Parathyroid adenoma (tissue), 2 donors: ENCODE measurements around the gene UPK3A.

Experiments used
- H2AFZ ChIP-seq: fragments of 300-600 bp; sonication (generic); one replicate; pipeline ENCODE4 v1.7.0; 2017; ENCODE audit warnings: antibody characterized with exemption, mild to moderate bottlenecking
- H3K27ac ChIP-seq: fragments of 300-600 bp; sonication (generic); one replicate; pipeline ENCODE4 v1.7.0; 2017
- H3K27me3 ChIP-seq: fragments of 300-600 bp; sonication (generic); one replicate; pipeline ENCODE4 v1.7.0; 2017; ENCODE audit warnings: low read length; ENCODE audit not compliant: control insufficient read depth, insufficient read depth
- H3K36me3 ChIP-seq: fragments of 300-600 bp; sonication (generic); one replicate; pipeline ENCODE4 v1.7.0; 2017; ENCODE audit warnings: low read length; ENCODE audit not compliant: control insufficient read depth, insufficient read depth
- H3K4me1 ChIP-seq: fragments of 300-600 bp; sonication (generic); one replicate; pipeline ENCODE4 v1.7.0; 2017; ENCODE audit warnings: control low read depth
- H3K4me2 ChIP-seq: fragments of 300-600 bp; sonication (generic); one replicate; pipeline ENCODE4 v1.7.0; 2017; ENCODE audit warnings: low read length
- H3K4me3 ChIP-seq: fragments of 300-600 bp; sonication (generic); one replicate; pipeline ENCODE4 v1.7.0; 2017; ENCODE audit warnings: low read depth, low read length
- H3K79me2 ChIP-seq: fragments of 300-600 bp; sonication (generic); one replicate; pipeline ENCODE4 v1.7.0; 2017; ENCODE audit warnings: control low read depth
- H3K9ac ChIP-seq: fragments of 300-600 bp; sonication (generic); one replicate; pipeline ENCODE4 v1.7.0; 2017; ENCODE audit warnings: mild to moderate bottlenecking
- H3K9me3 ChIP-seq: fragments of 300-600 bp; sonication (generic); one replicate; pipeline ENCODE4 v1.7.0; 2017; ENCODE audit warnings: low read length; ENCODE audit not compliant: control insufficient read depth
- CTCF ChIP-seq: fragments of 300-600 bp; sonication (generic); IDR thresholded peaks from one replicate; pipeline ENCODE4 v1.7.0; 2017; ENCODE audit warnings: antibody characterized with exemption, mild to moderate bottlenecking
- donor health status: primary hyperparathyroidism.

Gene UPK3A

GRCh38 chr22:45284705-45285262 is at the start of gene UPK3A:
TSS of gene UPK3A (plus strand) at chr22:45284949. CDS start at chr22:45285014, 65 bp downstream.
- Histone ChIP-seq H3K4me3 (peak within 1 kb of the TSS; percentile 44), H3K9me3 (no peaks in the 10 kb centered on the region), H3K36me3 (no peaks in the 10 kb centered on the region), H3K4me1 (no peaks in the 10 kb centered on the region), H2AFZ (peak within 1 kb of the TSS; percentile 68), H3K27me3 (no peaks in the 10 kb centered on the region), H3K79me2 (no peaks in the 10 kb centered on the region), H3K9ac (no peak within 1 kb of the TSS), H3K4me2 (peak within 1 kb of the TSS; percentile 80), H3K27ac (no peak within 1 kb of the TSS)
- TF ChIP-seq CTCF, result no peak

GRCh38 chr22:45235101-45235777 is 49.5 kb upstream of the UPK3A start:
- H3K9me3 ChIP-seq, result no peaks in the 10 kb centered on the region
- H3K4me3 ChIP-seq, result no peak overlapping the region
- H3K4me1 ChIP-seq, result peaks cover 17% of the 10 kb centered on the region
- H3K27ac ChIP-seq, result no peak overlapping the region
- H3K79me2 ChIP-seq, result peaks cover 20% of the 10 kb centered on the region
- H3K9ac ChIP-seq, result no peak overlapping the region
- H3K36me3 ChIP-seq, result no peaks in the 10 kb centered on the region
- no peaks in the 10 kb centered on the region for H3K27me3 ChIP-seq
- no peak overlapping the region for H3K4me2 ChIP-seq
- H2AFZ ChIP-seq, result no peak overlapping the region
- no peak for TF ChIP-seq CTCF

- H2AFZ ChIP-seq, result no peak overlapping the region
- H3K9me3 ChIP-seq, result no peaks in the 10 kb centered on the region
- peaks cover 17% of the 10 kb centered on the region for H3K4me1 ChIP-seq
- H3K4me3 ChIP-seq, result no peak overlapping the region
- TF ChIP-seq CTCF, result no peak
- H3K27ac ChIP-seq, result no peak overlapping the region
- H3K9ac ChIP-seq, result no peak overlapping the region
- no peaks in the 10 kb centered on the region for H3K36me3 ChIP-seq
- H3K4me2 ChIP-seq, result no peak overlapping the region
- peaks cover 20% of the 10 kb centered on the region for H3K79me2 ChIP-seq
- no peaks in the 10 kb centered on the region for H3K27me3 ChIP-seq
Measured at GRCh38 chr22:45235851-45236342, 48.9 kb upstream of the UPK3A start.

GRCh38 chr22:45237065-45237990 is 47.4 kb upstream of the UPK3A start:
- Histone ChIP-seq H3K4me3 (no peak overlapping the region), H3K9me3 (no peaks in the 10 kb centered on the region), H3K4me1 (peaks cover 17% of the 10 kb centered on the region), H3K27me3 (no peaks in the 10 kb centered on the region), H3K27ac (no peak overlapping the region), H3K9ac (no peak overlapping the region), H3K4me2 (peak overlapping the region; percentile 0), H3K79me2 (peaks cover 14% of the 10 kb centered on the region), H2AFZ (no peak overlapping the region), H3K36me3 (no peaks in the 10 kb centered on the region)
- TF ChIP-seq CTCF, result no peak
